DMS153 treated with DMSO at 0.1 percent for 48 hours (cell line): ENCODE results near the gene THADA.
"Not testable (repeated sequence)": the region's sequence is repeated elsewhere in the genome, so short reads cannot be mapped to it uniquely, and the experiment has no call there.

Source experiments
- DNase-seq: peaks from one replicate; lab custom pipeline; 2025; ENCODE audit not compliant: unreplicated experiment; lab: John Stamatoyannopoulos, UW

Gene THADA

GRCh38 chr2:43284347-43284746, 311.5 kb downstream of the THADA start:
- not testable (repeated sequence) for DNase-seq

DNA sequence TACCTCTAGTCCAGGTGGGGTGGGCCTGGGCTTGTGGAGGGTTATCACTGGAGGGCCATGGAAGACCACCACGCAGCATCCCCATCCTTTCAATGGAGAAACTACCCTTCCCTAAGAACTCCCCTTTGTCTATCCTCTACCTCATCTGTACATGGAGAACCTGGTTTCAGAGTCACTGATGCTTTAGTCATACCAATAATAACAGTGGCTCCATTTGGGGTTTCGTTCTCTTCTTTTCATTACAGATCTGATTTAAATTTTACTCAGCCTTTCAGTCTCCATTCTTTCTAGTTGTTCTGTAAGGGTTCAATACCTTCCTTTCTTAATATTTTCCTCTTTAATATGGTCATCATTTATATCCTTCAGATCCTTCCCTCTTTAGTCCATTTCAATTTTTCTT, 314.8 kb downstream of the THADA start:
- DNase-seq: no peak

DNA sequence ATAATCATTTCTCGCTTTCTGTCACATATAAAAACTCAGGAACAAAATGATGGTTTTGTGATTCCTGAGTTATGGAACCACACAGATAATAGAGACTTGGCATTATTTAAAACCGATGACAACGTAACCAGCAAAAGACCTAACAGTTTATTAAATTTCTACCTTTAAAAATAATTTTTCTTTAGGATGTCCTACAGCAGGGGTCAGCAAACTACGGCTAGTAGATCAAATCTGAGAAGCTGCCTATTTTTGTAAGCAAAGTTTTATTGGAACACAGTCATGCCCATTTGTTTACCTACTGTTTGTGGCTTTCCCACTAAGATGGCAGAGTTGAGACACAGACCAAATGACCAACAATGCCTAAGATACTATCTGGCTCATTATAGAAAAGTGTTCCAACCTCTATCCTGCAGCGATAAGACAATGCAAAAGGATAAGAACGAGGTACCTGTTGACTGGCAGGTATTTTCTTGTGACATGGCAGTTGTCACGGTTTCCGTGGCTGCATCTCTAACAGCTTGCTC, 316.5 kb downstream of the THADA start:
- DNase-seq: no peak

- no peak for DNase-seq
These were observed 317.1 kb downstream of the THADA start for GRCh38 chr2:43278564-43279220.

DNA sequence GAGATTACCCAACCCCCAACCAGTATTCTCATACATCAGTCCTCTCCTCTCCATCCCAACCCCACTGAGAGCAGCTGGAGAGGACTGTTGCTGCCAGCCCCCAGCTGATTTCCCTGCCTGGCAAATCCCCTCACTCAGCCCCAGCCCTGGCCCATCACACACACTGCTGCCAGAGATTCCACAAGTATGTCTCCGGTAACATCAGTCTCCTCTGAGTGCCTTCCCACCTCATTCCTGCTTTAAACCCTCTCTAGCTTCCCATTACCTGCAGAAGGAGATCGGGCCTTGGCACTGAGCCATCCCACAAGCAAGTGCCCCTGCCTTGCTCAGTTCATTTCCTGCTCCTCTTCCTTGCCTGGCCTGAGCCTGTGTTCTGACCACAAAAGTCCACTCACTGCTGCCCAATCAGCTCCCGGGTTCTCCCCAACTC, 318.9 kb downstream of the THADA start:
- peak; percentile 27 for DNase-seq

GRCh38 chr2:43276266-43276941, 319.4 kb downstream of the THADA start:
- no peak for DNase-seq

DNA sequence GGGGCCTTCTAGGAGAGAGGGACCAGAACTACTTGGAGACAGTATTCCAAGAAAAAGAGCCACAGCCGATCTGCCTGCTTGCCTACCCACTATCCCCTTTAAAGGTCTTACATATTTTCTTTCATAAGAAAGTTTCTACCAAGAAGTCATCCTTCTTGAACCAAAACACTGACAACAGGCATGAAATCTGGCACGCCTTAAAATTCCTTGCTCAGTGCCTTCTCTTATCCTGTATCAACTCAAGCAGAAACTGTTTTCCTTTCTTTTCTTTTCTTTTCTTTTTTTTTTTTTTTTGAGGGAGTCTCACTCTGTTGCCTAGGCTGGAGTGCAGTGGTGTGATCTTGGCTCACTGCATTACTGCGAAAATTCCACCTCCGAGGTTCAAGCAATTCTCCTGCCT, 321.1 kb downstream of the THADA start:
- no peak for DNase-seq

- no peak for DNase-seq
These were observed 321.8 kb downstream of the THADA start for GRCh38 chr2:43274055-43274454.

DNA sequence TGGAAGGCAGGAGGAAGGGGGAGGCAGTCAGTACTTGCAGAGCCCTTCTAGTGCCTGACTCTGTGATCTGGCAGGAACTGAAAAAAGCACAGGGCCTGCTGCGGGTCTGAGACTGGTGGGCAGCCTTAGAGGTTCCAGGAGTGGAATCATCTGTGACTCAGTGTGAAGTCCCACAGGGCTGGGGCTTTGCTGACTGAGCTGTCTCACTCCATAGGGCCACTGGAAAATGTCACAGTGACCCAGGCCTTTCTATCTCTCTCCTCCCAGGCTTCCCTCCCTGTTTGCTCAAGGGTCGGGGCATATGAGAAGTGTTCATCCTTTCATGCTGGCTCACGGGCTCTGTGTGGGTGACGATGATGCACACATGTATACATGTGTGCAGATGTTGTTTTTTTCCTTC, 322.3 kb downstream of the THADA start:
- no peak for DNase-seq

- DNase-seq: no peak
These were observed 324.8 kb downstream of the THADA start for GRCh38 chr2:43270930-43271615.

- DNase-seq: no peak
These were observed 325.4 kb downstream of the THADA start for GRCh38 chr2:43270461-43270860.

- no peak for DNase-seq
These were observed 326.1 kb downstream of the THADA start for GRCh38 chr2:43269706-43270105.

DNA sequence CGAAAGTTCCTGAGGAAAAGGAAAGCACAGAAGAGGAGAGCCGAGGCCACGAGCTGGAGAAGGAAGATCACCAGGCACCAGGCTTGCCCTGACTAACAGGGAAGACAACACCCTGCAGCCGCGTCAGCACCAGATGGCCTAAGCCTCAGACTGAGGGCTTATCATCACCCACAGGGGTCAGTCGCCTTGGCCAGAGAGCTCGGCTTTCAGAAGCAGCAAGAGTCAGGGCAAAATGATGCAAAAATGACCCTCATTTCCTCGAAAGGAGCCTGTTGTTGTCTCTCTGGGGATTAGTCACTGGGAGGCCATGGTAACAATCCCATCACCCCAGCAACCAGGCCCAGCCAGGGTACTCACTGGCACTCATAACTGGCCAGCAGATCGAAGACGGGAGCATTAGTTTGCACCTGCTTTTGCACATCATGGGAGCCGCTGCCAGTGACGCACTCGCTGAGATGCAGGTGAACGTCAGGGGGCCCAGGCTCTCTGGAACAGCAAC, 326.7 kb downstream of the THADA start:
- DNase-seq: no peak

DNA sequence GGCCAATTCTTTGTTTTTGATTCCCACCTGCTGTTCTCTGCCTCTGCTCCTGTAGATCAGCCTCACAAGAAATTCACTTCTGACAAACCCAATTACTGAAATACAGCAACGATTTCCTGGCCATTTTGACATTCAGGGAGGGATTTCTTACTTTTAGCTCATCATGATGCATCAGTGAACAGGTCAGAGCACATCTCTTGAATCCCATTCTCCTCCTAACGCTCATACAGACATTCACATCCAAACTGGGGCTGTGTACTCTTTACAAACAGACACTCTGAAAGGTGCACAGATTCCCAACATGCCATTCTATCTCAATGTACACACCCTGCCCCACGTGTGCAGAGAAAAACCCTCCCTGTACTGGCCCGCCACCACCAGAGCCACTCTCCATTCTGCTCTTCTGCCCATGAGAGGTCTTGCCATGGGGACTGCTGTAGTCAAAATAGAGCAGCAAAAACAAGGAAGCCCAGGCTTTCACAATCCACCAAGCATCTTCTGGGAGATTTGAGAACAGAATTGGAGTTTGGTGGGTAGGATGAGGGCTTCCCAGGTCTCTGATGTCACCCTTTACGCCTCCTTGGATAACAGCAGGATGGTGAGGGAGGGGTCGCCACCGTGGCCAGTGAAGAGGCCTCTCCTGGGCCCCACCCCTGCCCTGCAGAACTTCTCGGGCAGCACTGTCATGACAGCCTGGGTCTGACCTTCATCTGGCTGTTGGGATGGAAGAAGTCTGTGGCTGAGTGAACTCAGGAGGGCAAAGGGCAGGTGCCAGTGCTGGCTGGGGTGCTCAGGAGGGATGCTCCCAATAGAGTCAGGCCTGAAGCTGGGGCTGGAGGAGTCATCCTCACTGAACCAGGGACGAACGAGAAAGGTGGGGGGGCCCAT, 327.5 kb downstream of the THADA start:
- DNase-seq: no peak

GRCh38 chr2:43267381-43267780, 328.5 kb downstream of the THADA start:
- no peak for DNase-seq

DNA sequence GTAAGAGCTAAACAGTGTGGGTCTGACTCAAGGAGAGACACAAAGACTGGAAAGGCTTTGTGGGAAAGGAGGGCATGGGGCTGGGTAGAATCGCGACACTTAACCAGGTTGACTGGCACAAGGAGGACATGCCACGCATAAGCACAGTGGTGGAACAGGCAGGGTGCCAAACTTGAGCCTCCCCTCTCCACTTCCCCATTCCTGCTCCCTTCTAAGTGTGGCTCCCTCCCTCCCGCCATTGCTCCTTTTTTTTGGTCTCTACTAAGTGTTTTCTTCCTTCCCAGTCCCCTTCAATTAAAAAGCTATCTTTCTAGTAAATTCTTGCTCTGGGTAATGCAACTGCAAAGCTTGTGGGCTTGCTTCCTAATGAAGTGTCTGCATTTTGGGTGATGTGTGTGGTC, 329.1 kb downstream of the THADA start:
- no peak for DNase-seq

- no peak for DNase-seq
These were observed 330.4 kb downstream of the THADA start for GRCh38 chr2:43265421-43265820.

DNA sequence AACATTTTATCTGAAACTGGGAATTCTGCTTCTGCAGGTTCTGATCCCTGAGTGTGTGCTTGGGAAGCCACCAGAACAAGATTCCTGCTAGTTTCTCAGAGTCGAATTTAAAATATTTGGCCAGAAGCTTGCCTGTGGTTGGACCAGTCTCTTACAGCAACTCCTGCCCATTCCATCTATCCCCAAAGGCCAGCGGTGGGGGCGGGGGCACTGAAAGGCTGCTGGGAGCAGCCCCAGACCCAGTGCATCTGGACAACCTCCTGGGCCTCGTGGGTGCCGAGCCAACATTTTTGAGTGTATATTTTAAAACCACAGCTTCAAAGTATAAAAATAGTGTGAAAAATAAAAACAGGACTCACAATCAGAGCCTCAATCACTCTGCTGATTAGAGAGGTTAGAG, 330.8 kb downstream of the THADA start:
- no peak for DNase-seq

GRCh38 chr2:43262951-43263350, 332.9 kb downstream of the THADA start:
- no peak for DNase-seq

DNA sequence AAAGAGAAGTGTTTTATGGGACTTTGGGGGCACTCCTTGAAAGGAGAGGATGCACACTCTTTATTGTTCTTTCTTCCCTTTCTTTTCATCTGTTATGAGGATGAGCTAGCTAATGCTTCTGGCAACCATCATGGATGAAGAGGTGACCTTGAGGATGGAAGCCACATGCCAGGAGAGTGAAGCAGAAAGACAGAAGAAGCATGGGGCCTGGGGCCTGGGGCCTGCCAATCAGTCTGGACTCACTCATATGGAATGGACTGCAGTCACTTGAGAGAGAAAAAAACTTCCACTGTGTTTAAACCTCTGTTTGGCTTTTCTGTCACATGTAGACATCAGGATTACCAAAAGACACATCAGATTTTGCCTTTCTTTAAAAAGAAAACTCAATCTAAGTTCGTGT, 333.6 kb downstream of the THADA start:
- no peak for DNase-seq

GRCh38 chr2:43259512-43259911, 336.3 kb downstream of the THADA start:
- DNase-seq: no peak
